ELR (cell line): ENCODE measurements around the gene DCPS.
"Not testable (repeated sequence)": the region's sequence is repeated elsewhere in the genome, so short reads cannot be mapped to it uniquely, and the experiment has no call there.

ENCODE experiments used
- DNase-seq: peaks from one replicate; pipeline ENCODE4 v3.0.0-alpha.2; 2015; ENCODE audit warnings: low read depth

The DCPS gene

GRCh38 chr11:126361400-126361799 lies 57.5 kb downstream of the DCPS start:
- no peak for DNase-seq

DNA sequence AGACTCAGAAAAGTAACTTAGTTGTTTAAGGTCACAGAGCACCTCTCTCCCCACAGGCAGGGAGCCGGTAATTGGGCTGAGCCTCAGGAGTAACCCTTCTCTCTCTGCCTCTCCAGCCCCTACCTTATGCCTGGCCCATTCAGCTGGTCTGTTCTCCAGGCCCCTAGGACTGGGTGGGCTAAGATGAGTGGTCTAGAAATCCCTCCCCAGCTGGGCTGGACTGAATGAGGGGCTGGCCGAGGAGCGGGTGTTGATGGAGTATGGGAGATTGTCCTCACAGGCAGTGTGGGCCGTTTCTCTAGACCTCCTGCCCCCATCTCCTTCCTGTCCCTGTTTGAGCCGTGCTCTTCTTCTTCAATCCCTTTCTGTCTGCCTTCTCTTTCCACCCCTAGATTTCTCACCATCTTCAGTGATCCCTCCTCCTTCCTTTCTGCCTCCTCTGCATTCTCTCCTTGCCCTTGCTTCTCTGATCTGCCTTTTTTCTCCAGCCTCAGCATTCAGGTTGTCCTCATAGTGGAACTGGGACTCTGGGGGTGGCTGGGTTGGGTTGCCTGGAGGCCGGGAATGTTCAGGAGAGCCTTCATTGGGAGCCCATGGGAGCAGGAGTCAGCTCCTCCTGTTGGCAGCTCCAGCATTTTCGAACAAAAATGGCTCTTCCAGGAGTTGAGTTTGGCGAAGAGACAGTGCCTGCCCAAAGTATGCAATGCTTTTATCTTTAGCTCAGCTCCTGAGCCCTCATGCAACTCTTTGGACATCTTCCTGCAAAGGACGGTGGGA lies 59.2 kb downstream of the DCPS start:
- DNase-seq: no peak

DNA sequence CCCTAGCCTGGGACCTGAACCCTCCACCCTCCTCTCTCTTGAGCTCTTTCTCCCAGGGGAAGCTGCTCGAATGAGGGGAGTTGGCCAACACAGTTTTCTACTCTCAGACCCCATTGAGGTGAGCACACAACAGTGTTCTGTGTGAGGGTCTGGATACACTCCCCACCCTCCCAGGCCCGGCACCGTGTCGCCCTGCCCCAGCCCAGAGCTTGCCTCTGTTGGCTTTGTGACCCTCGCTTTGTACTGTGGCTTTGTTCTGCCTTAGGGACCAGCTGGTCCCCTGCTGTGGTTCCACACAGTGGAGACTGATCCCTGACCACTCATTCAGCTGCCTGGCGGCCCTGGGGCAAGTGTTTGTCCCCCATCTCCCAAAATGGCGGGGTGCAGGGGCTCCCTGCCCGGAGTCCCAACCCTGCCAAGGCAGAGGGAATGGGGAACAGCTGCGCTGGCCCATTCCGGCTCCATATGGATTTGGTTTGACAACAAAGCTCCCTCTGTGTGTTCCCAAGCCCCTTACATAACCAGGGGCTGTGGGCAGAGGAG lies 59.9 kb downstream of the DCPS start:
- no peak for DNase-seq

DNA sequence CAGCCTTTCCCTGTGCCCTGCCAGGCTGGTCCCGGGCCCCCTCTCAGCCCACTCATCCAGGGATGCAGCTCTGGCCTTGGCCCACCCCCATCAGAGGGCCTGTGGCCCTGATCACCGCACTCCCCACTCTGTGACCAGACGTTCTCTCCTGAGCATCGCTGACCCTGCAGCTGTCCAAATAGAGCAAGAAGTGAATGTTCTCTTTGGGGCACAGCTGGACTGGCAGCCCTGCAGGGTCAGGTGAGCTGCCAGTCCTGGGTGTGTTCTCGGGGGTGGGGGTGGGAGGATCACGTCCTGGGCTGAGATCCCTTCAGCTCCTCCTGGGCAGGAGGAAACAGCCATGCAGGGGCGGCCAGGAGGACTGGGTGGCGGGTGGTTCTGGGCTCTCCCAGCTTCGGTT lies 60.9 kb downstream of the DCPS start:
- DNase-seq: not testable (repeated sequence)

DNA sequence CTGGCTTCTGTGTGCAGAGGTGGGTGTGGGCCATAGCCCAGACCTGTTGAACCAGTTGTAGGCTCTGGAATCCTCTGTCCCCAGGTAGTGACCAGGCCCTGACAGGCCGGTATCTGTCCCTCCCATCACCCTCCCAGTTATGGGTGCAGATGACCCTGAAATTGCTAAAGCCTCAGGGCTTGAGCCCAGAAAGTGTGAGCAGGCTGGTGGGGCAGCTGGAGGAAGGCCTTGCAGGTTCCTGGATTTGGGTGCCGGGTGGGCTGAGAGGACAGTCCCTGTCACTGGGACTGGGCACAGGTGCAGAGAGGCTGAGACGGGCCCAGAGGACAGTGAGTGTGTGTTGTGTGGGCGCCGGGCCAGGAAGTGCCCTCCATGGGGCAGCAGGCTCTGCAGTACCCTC lies 61.6 kb downstream of the DCPS start:
- DNase-seq: not testable (repeated sequence)

- no peak for DNase-seq
Observed at GRCh38 chr11:126366064-126366822, 62.4 kb downstream of the DCPS start.

DNA sequence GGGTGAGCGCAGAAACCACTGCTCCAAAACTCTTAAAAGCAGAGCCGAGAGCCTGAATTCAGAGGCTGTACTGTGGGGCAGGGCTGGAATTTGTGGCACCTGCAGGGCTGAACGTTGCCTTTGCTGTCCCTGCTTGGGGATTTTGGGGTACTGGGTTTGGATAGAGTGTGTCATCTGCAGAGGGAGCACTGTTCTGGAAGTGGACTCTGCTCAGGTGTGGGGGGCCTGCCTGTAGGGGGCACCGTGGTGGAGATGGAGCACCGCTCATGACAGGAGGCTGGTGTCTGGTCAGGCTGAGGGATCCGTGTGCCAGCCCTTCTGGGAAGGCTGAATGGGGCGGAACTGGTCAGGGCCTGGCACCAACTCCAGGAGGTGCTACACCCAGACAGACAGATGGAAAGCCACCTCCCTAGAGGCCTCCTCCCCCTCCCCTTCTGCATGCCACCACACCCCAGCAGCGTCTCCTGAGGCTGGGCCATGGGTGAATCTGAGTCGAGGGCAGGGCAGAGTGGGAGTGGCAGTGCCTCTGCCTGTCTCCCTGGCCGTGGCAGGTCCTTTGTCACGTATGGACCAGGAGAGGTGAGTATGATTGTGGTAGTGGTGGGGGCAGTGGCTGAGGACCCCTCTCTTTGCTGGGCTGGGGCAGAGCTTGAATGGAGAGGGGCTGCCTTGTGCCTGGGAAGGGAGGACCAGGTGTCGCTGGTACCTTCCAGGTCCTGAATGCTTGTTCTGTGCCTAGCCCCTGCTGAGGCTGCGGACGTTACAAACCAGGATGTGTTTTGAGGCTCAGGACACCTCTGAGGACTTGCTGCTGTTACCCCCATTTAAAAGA lies 63.2 kb downstream of the DCPS start:
- DNase-seq: not testable (repeated sequence)

GRCh38 chr11:126367806-126368205 lies 63.9 kb downstream of the DCPS start:
- DNase-seq: not testable (repeated sequence)

GRCh38 chr11:126368336-126369119 lies 64.7 kb downstream of the DCPS start:
- DNase-seq: not testable (repeated sequence)

GRCh38 chr11:126370016-126370415 lies 66.2 kb downstream of the DCPS start:
- no peak for DNase-seq

- no peak for DNase-seq
Observed at GRCh38 chr11:126371595-126371994, 67.7 kb downstream of the DCPS start.

GRCh38 chr11:126373389-126374066 lies 69.7 kb downstream of the DCPS start:
- DNase-seq: not testable (repeated sequence)

GRCh38 chr11:126374562-126375300 lies 70.9 kb downstream of the DCPS start:
- DNase-seq: not testable (repeated sequence)

- DNase-seq: peak; percentile 53
Observed at GRCh38 chr11:126375726-126376125, 71.9 kb downstream of the DCPS start.

- DNase-seq: no peak
Observed at GRCh38 chr11:126378763-126379162, 74.9 kb downstream of the DCPS start.

- no peak for DNase-seq
Observed at GRCh38 chr11:126380909-126381308, 77.0 kb downstream of the DCPS start.

DNA sequence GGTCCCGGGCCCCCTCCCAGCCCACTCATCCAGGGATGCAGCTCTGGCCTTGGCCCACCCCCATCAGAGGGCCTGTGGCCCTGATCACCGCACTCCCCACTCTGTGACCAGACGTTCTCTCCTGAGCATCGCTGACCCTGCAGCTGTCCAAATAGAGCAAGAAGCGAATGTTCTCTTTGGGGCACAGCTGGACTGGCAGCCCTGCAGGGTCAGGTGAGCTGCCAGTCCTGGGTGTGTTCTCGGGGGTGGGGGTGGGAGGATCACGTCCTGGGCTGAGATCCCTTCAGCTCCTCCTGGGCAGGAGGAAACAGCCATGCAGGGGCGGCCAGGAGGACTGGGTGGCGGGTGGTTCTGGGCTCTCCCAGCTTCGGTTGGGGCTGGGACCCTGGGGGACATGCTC lies 78.1 kb downstream of the DCPS start:
- DNase-seq: not testable (repeated sequence)

GRCh38 chr11:126382641-126383040 lies 78.8 kb downstream of the DCPS start:
- not testable (repeated sequence) for DNase-seq

DNA sequence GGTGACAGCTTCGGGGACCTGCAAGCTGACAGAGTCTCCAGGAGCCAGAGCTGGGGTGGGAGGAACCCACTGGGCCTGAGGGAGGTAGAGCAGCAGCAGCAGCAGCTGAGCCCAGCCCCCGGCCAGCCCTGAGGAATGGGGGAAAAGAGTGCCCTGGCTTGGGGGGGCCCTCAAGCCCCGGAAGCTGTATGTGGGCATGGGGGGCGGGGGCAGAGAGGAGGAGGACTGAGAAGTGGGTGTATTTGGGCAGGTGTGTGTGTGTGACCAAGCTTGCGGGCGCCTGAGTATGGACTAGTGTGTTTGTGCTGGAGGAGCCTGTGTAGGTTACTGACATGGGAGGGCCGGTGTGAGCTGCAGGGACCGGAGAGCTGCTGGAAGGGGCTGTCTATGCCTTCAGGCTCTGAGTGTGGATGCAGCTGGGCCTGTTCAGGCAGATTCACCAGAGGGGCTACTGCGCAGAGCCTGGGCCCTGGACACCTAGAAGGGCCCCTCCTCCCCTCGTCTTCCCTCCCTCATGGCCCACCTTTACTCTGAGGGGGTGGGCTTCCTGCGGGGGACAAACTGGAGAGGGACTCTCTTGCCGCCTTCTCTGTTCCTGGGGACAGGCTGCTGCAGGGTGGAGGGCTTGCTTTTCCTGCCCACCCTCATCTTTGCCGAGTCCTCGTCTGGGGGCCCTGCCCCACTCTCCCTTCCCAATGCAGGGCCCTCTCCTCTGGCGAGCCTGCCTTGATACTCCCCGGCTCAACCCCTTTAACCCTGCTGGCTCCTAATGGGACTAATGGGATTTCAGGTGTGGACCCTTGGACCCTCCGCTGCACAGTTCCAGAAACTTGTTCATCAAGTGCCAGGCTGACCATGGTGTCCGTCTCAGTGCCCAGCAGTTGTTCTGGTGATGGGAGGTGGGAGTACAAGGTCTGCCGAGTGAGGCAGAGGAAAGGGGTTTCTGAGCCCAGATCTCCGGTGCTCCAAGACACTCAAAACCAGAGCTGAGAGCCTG lies 79.8 kb downstream of the DCPS start:
- DNase-seq: no peak
